Stomach smooth muscle (tissue), 2 donors: ENCODE results near the gene CLEC4G.

ENCODE experiments used
- H3K27ac ChIP-seq: one replicate; pipeline ENCODE4 v1.7.0; 2013; ENCODE audit warnings: mild to moderate bottlenecking, low read length, inconsistent platforms
- H3K27me3 ChIP-seq, 2 donors: one replicate each; pipeline ENCODE4 v1.7.0; 2013; ENCODE audit warnings: low read length in 2 of 2; ENCODE audit not compliant: insufficient read depth in 2 of 2, control insufficient read depth in 1 of 2
- H3K36me3 ChIP-seq, 2 donors: one replicate each; pipeline ENCODE4 v1.7.0; 2013; ENCODE audit warnings: low read length in 2 of 2; ENCODE audit not compliant: control insufficient read depth in 2 of 2, insufficient read depth in 2 of 2
- H3K4me1 ChIP-seq: one replicate; pipeline ENCODE4 v1.7.0; 2013; ENCODE audit warnings: low read length; ENCODE audit not compliant: control insufficient read depth, insufficient read depth
- H3K4me3 ChIP-seq, 2 donors: one replicate each; pipeline ENCODE4 v1.7.0; 2013; ENCODE audit warnings: low read length in 2 of 2
- H3K9ac ChIP-seq, 2 donors: one replicate each; pipeline ENCODE4 v1.7.0; 2013; ENCODE audit warnings: low read length in 2 of 2, mild to moderate bottlenecking in 1 of 2
- H3K9me3 ChIP-seq, 2 donors: one replicate each; pipeline ENCODE4 v1.7.0; 2013; ENCODE audit warnings: low read length in 2 of 2; ENCODE audit not compliant: control insufficient read depth in 2 of 2
- donor health status: healthy.
- donor health status: Pancreatic carcinoma.

CLEC4G gene

GRCh38 chr19:7694499-7694898 is 37.4 kb downstream of the CLEC4G start:
- Histone ChIP-seq H3K9ac (no peak overlapping the region), H3K36me3 (no peaks in the 10 kb centered on the region), H3K9me3 (no peaks in the 10 kb centered on the region), H3K4me3 (no peak overlapping the region), H3K27me3 (peaks cover 21 to 41% of the 10 kb centered on the region in 2 donors), H3K27ac (no peak overlapping the region), H3K4me1 (no peaks in the 10 kb centered on the region)

- Histone ChIP-seq H3K9me3 (no peaks in the 10 kb centered on the region), H3K9ac (no peak overlapping the region), H3K27ac (no peak overlapping the region), H3K4me1 (no peaks in the 10 kb centered on the region), H3K4me3 (no peak overlapping the region), H3K36me3 (no peaks in the 10 kb centered on the region), H3K27me3 (peaks cover 14 to 28% of the 10 kb centered on the region in 2 donors)
These were observed 39.4 kb downstream of the CLEC4G start for GRCh38 chr19:7692417-7693088.

- Histone ChIP-seq H3K4me3 (no peak overlapping the region), H3K27ac (no peak overlapping the region), H3K36me3 (no peaks in the 10 kb centered on the region), H3K4me1 (no peaks in the 10 kb centered on the region), H3K27me3 (peaks cover 12 to 20% of the 10 kb centered on the region in 2 donors), H3K9ac (no peak overlapping the region), H3K9me3 (no peaks in the 10 kb centered on the region)
These were observed 40.4 kb downstream of the CLEC4G start for GRCh38 chr19:7691497-7691896.

GRCh38 chr19:7690779-7691258 is 41.1 kb downstream of the CLEC4G start:
- Histone ChIP-seq H3K4me3 (no peak overlapping the region), H3K9ac (no peak overlapping the region), H3K27me3 (peaks cover 12 to 19% of the 10 kb centered on the region in 2 donors), H3K36me3 (no peaks in the 10 kb centered on the region), H3K27ac (no peak overlapping the region), H3K9me3 (no peaks in the 10 kb centered on the region), H3K4me1 (no peaks in the 10 kb centered on the region)

- H3K9ac ChIP-seq: no peak overlapping the region
- H3K36me3 ChIP-seq: no peaks in the 10 kb centered on the region
- no peak overlapping the region for H3K4me3 ChIP-seq
- no peak overlapping the region for H3K27ac ChIP-seq
- no peaks in the 10 kb centered on the region for H3K4me1 ChIP-seq
- peaks cover 12 to 19% of the 10 kb centered on the region in 2 donors for H3K27me3 ChIP-seq
- no peaks in the 10 kb centered on the region for H3K9me3 ChIP-seq
These were observed 42.7 kb downstream of the CLEC4G start for GRCh38 chr19:7689165-7689564.

GRCh38 chr19:7687177-7687576 is 44.7 kb downstream of the CLEC4G start:
- Histone ChIP-seq H3K9me3 (no peaks in the 10 kb centered on the region), H3K27ac (no peak overlapping the region), H3K9ac (no peak overlapping the region), H3K4me3 (no peak overlapping the region), H3K36me3 (peaks cover 3 to 12% of the 10 kb centered on the region in 2 donors), H3K27me3 (peaks cover 11 to 12% of the 10 kb centered on the region in 2 donors), H3K4me1 (peaks cover 2% of the 10 kb centered on the region)

- H3K36me3 ChIP-seq: peaks cover 3 to 12% of the 10 kb centered on the region in 2 donors
- peaks cover 4 to 11% of the 10 kb centered on the region in 2 donors for H3K27me3 ChIP-seq
- H3K9ac ChIP-seq: no peak overlapping the region
- H3K4me1 ChIP-seq: peaks cover 9% of the 10 kb centered on the region
- no peak overlapping the region for H3K4me3 ChIP-seq
- no peaks in the 10 kb centered on the region for H3K9me3 ChIP-seq
- no peak overlapping the region for H3K27ac ChIP-seq
These were observed 46.1 kb downstream of the CLEC4G start for GRCh38 chr19:7685546-7686445.

GRCh38 chr19:7682175-7682855 is 49.6 kb downstream of the CLEC4G start:
- no peak overlapping the region for H3K27ac ChIP-seq
- H3K9ac ChIP-seq: peak overlapping the region in 1 of 2 donors; percentile 94
- no peaks in the 10 kb centered on the region for H3K9me3 ChIP-seq
- H3K27me3 ChIP-seq: peaks cover 14 to 18% of the 10 kb centered on the region in 2 donors
- H3K36me3 ChIP-seq: peaks cover 3 to 12% of the 10 kb centered on the region in 2 donors
- peaks cover 13% of the 10 kb centered on the region for H3K4me1 ChIP-seq
- peak overlapping the region; percentile 82 to 98 for H3K4me3 ChIP-seq

- peak overlapping the region; percentile 53 for H3K27ac ChIP-seq
These were observed 50.4 kb downstream of the CLEC4G start for GRCh38 chr19:7681340-7682174.

More at GRCh38 chr19:7681340-7682174, 50.4 kb downstream of the CLEC4G start:
- peaks cover 3 to 12% of the 10 kb centered on the region in 2 donors for H3K36me3 ChIP-seq
- peak overlapping the region; percentile 84 to 94 for H3K9ac ChIP-seq
- peaks cover 13% of the 10 kb centered on the region for H3K4me1 ChIP-seq
- H3K27me3 ChIP-seq: peaks cover 18 to 22% of the 10 kb centered on the region in 2 donors
- H3K4me3 ChIP-seq: peak overlapping the region; percentile 82 to 98
- no peaks in the 10 kb centered on the region for H3K9me3 ChIP-seq
